Stomach (tissue), 9 donors: ENCODE data around the gene PLK5. TPM values are rescaled to one million over a fixed set of nuclear protein-coding genes. Genes with fewer than 3 reads are reported as not detected.
"Not testable (repeated sequence)": the region's sequence is repeated elsewhere in the genome, so short reads cannot be mapped to it uniquely, and the experiment has no call there.

ENCODE experiments used
- DNase-seq, 2 donors: peaks; one replicate each; pipeline versions ENCODE4 v3.0.0 to v3.0.0-alpha.2; 2013 to 2019
- H3K27ac ChIP-seq, 5 donors: fragments of 200-600 bp in 4 of 5; sonication (generic) in 4 of 5; one replicate each; pipeline ENCODE4 v1.5.1; 2013 to 2019; ENCODE audit warnings: mild to moderate bottlenecking in 1 of 5, moderate library complexity in 1 of 5
- H3K27me3 ChIP-seq, 3 donors: fragments of 200-600 bp; sonication (generic); one replicate each; pipeline ENCODE4 v1.5.1; 2017 to 2019; ENCODE audit warnings: mixed run types in 1 of 3
- H3K36me3 ChIP-seq, 4 donors: fragments of 200-600 bp; sonication (generic); 1 replicate in 3 of 4; 2 replicates in 1 of 4; pipeline ENCODE4 v1.5.1; 2016 to 2019
- H3K4me1 ChIP-seq, 4 donors: fragments of 200-600 bp; sonication (generic); one replicate each; pipeline ENCODE4 v1.5.1; 2016 to 2019
- H3K4me3 ChIP-seq, 4 donors: fragments of 200-600 bp; sonication (generic) in 3 of 4; one replicate each; pipeline ENCODE4 v1.5.1; 2016 to 2019; ENCODE audit warnings: mild to moderate bottlenecking in 1 of 4
- H3K9me3 ChIP-seq, 4 donors: fragments of 200-600 bp; sonication (generic); one replicate each; pipeline ENCODE4 v1.5.1; 2016 to 2019
- EP300 ChIP-seq: sonication (generic); formaldehyde crosslinking; IDR thresholded peaks from one replicate; pipeline ENCODE4 v1.6.1; 2017; ENCODE audit warnings: antibody characterized with exemption
- POLR2A ChIP-seq, 4 donors: fragments of 450-650 bp; IDR thresholded peaks; one replicate each; pipeline ENCODE4 v1.6.1; 2016; ENCODE audit warnings: antibody characterized with exemption in 4 of 4, control low read depth in 2 of 4, mild to moderate bottlenecking in 1 of 4, moderate library complexity in 1 of 4
- POLR2AphosphoS5 ChIP-seq, 3 donors: sonication (generic); formaldehyde crosslinking; IDR thresholded peaks; one replicate each; pipeline ENCODE4 v1.6.1; 2016; ENCODE audit warnings: antibody characterized with exemption in 3 of 3
- WGBS, 5 donors: extraction: QIAGEN DNeasy Blood & Tissue Kit in 3 of 5; methylation state at CpG; one replicate each; pipeline versions ENCODE4 v1.1.5 to v1.1.7; 2013 to 2018; 5-methylcytosine and 5-hydroxymethylcytosine counted together
- intact Hi-C: fragments of 100-400 bp; cut with DNase I; formaldehyde crosslinking; loops from one replicate; pipeline ENCODE4 v1.15.1; 2023; ENCODE audit warnings: low total_unique reads
- polyA plus RNA-seq, 3 donors: library from polyadenylated mRNA; stranded (reverse); fragments of 200-250 nt; gene quantifications; one replicate each; pipeline ENCODE4 v1.2.3, GENCODE V29; 2013
- total RNA-seq, 5 donors: library from RNA; depleted of rRNA; stranded (reverse); fragments of >200 nt; gene quantifications; one replicate each; pipeline versions ENCODE4 v1.1.0 to v1.2.3, GENCODE V29; 2014 to 2016
- TF ChIP-seq, protein P1 (sequence below), 7 experiments: fragments of 450-650 bp in 4 of 7; fragments of 200-600 bp in 3 of 7; sonication (generic) in 3 of 7; IDR thresholded peaks; one replicate each; pipeline ENCODE4 v1.5.1; 2016 to 2019; ENCODE audit warnings: antibody characterized with exemption in 7 of 7, control low read depth in 2 of 7, mild to moderate bottlenecking in 1 of 7
- donor health status: healthy with polysubstance abuse.
- donor health status: Bipolar disorder and iron deficiency.
- donor health status: healthy.

Gene PLK5
- total and polyA plus RNA-seq, 8 donors, result 0.12 to 0.80 TPM; not detected in 6

DNA sequence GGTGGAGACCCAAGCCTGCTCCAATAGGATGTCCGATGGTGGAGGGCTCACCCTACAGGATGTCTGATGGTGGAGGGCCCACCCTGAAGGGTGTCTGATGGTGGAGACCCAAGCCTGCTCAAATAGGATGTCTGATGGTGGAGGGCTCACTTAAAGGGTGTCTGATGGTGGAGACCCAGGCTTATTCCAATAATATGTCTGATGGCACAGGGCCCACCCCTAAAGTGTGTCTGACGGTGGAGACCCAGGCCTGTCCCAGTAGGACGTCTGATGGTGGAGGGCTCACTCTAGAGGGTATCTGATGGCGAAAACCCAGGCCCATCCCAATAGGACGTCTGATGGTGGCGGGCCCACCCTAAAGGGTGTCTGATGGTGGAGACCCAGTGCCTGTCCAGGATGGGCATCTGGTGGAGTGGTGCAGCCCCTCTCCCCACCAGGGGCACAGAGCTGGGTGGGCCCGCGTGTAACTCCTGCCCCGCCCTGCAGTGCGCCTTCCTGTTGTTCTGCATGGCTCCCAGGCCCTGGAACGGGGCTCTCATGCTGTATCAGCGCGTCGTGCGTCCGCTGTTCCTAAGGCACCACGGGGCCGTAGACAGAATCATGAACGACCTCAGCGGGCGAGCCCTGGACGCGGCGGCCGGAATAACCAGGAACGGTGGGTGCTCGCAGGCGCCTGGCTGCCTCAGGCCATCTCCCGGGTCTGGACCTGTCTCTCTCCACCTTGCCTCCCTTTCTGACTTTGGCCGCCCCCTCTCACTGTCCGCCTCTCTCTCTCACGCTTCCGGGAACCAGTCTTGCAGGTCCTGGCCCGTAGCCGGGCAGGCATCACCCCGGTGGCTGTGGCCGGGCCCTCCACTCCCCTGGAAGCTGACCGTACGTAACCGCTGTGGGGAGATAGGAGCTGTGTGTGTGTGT lies 27.8 kb upstream of the PLK5 start:
- no peak overlapping the region for H3K27ac ChIP-seq
- no peak overlapping the region for H3K4me3 ChIP-seq
- intact Hi-C loops, result no loop called here
- no peak for TF ChIP-seq POLR2A (IDR thresholded peaks at IDR 0.05)
- no peak for TF ChIP-seq POLR2AphosphoS5 (IDR thresholded peaks at IDR 0.05)
- TF ChIP-seq EP300, result no peak
- TF ChIP-seq, protein P1, sequence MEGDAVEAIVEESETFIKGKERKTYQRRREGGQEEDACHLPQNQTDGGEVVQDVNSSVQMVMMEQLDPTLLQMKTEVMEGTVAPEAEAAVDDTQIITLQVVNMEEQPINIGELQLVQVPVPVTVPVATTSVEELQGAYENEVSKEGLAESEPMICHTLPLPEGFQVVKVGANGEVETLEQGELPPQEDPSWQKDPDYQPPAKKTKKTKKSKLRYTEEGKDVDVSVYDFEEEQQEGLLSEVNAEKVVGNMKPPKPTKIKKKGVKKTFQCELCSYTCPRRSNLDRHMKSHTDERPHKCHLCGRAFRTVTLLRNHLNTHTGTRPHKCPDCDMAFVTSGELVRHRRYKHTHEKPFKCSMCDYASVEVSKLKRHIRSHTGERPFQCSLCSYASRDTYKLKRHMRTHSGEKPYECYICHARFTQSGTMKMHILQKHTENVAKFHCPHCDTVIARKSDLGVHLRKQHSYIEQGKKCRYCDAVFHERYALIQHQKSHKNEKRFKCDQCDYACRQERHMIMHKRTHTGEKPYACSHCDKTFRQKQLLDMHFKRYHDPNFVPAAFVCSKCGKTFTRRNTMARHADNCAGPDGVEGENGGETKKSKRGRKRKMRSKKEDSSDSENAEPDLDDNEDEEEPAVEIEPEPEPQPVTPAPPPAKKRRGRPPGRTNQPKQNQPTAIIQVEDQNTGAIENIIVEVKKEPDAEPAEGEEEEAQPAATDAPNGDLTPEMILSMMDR (IDR thresholded peaks at IDR 0.05), result no peak
- peaks cover 0 to 71% (median 18%) of the 10 kb centered on the region in 3 donors for H3K27me3 ChIP-seq
- H3K36me3 ChIP-seq, result no peaks in the 10 kb centered on the region
- no peaks in the 10 kb centered on the region for H3K9me3 ChIP-seq
- 40 to 56% (median 43%) methylated on average over 31 to 40 of the region's 40 CpGs for WGBS, 5 donors
- peaks cover 10 to 28% (median 20%) of the 10 kb centered on the region in 4 donors for H3K4me1 ChIP-seq
- DNase-seq, result peak in 1 of 2 donors; percentile 55

DNA sequence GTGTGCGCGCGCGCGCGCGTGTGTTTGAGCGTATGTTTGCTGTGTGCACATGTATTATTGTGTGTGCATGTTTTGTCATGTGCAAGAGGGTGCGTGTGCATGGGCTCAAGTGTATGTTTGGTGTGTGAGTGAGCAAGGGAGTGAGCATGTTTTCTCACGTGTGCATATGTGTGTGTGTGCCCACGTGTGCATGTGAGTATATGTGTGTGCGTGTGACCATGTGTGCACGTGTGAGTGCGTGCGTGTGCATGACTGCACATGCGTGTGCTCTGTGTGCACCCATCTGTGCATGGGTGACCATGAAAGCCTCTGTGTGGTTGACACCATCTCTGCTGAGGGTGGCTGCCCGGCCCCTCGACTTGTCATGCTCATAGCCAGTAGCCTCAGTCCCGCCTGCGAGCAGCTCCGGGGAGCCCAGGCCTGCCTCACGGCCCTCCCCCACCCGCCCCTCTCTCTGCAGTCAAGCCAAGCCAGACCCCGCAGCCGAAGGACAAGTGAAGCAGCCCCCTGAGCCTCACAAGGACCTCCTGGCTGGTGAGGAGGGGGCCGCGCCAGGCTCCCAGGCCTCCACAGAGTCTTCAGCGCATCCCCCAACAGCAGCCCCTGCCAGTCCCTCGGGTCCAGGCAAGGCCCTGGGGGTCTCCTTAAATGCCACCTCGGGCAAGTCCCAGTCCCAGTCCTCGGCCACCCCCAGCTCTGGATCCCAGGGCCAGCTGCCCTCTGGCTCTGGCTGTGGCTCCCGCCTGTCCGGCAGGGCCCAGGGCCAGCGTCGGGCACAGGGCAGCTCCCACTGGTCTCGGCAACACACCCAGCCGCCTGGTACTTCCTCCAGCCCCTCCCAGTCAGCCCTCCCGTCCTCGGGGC lies 26.9 kb upstream of the PLK5 start:
- H3K27ac ChIP-seq, result no peak overlapping the region
- intact Hi-C loops, result no loop called here
- no peaks in the 10 kb centered on the region for H3K9me3 ChIP-seq
- peaks cover 1 to 19% (median 12%) of the 10 kb centered on the region in 4 donors for H3K4me1 ChIP-seq
- no peak overlapping the region for H3K4me3 ChIP-seq
- WGBS, 5 donors, result 44 to 58% (median 57%) methylated on average over 35 to 39 of the region's 39 CpGs
- no peak for DNase-seq
- H3K27me3 ChIP-seq, result peaks cover 0 to 71% (median 15%) of the 10 kb centered on the region in 3 donors
- H3K36me3 ChIP-seq, result no peaks in the 10 kb centered on the region
- no peak for TF ChIP-seq EP300
- no peak for TF ChIP-seq POLR2A (IDR thresholded peaks at IDR 0.05)
- no peak for TF ChIP-seq POLR2AphosphoS5 (IDR thresholded peaks at IDR 0.05)
- TF ChIP-seq, protein P1 (IDR thresholded peaks at IDR 0.05), result no peak

DNA sequence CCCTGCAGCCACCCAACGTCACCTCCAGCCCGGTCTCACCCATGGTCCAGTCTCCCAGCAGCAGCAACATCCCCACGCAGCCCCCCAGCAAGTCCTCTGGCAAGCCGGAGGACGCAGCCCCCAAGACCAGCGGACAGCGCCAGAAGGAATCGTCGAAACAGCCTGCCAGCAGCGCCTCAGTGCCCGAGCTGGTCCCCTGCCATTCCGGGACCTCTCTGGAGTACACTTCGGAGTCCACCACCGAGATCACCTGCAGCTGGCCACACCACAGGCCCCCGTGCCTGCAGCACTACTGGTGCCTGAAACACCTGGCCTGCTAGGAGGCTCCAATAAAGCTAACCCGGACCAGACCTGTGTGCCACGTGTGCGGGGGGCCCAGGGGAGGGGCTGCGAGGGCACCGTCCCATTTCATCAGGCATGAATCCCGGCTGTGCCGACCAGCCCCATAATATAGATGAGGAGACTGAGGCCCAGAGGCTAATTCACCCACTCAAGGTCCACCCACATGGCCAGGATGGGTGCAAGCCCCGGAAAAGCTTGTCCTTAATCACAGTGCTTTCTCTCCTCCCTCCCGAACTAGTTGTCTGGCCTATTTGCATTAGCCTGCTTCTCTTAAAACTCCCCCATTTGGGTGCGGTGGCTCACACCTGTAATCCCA lies 26.2 kb upstream of the PLK5 start:
- intact Hi-C loops, result no loop called here
- 77 to 83% (median 80%) methylated on average over 16 to 25 of the region's 25 CpGs for WGBS, 5 donors
- DNase-seq, result no peak
- Histone ChIP-seq H3K4me1 (peaks cover 0 to 14% (median 10%) of the 10 kb centered on the region in 4 donors), H3K36me3 (no peaks in the 10 kb centered on the region), H3K4me3 (no peak overlapping the region), H3K27me3 (peaks cover 3 to 71% (median 20%) of the 10 kb centered on the region in 3 donors), H3K9me3 (no peaks in the 10 kb centered on the region), H3K27ac (no peak overlapping the region)
- TF ChIP-seq EP300, result no peak
- no peak for TF ChIP-seq POLR2A (IDR thresholded peaks at IDR 0.05)
- TF ChIP-seq POLR2AphosphoS5 (IDR thresholded peaks at IDR 0.05), result no peak
- TF ChIP-seq, protein P1 (IDR thresholded peaks at IDR 0.05), result no peak

DNA sequence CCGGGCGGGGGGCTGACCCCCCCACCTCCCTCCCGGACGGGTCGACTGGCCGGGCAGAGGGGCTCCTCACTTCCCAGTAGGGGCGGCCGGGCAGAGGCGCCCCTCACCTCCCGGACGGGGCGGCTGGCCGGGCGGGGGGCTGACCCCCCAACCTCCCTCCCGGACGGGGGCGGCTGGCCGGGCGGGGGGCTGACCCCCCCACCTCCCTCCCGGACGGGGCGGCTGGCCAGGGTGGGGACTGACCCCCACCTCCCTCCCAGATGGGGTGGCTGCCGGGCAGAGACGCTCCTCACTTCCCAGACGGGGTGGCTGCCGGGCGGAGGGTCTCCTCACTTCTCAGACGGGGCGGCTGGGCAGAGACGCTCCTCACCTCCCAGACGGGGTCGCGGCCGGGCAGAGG lies 24.6 kb upstream of the PLK5 start:
- peaks cover 7 to 23% (median 22%) of the 10 kb centered on the region in 4 donors for H3K4me1 ChIP-seq
- H3K36me3 ChIP-seq, H3K9me3 ChIP-seq, H3K27ac ChIP-seq, DNase-seq, H3K4me3 ChIP-seq, intact Hi-C loops: not testable (repeated sequence)
- 91 to 96% (median 94%) methylated on average over 4 to 29 of the region's 34 CpGs for WGBS, 5 donors
- peaks cover 15 to 79% (median 35%) of the 10 kb centered on the region in 3 donors for H3K27me3 ChIP-seq
